Chondrocyte (in vitro differentiated cells): ENCODE results near the gene FBXL15. TPM values are rescaled to one million over a fixed set of nuclear protein-coding genes. Genes with fewer than 3 reads are reported as not detected.

Source experiments
- DNase-seq: peaks from one replicate; pipeline ENCODE4 v3.0.0; 2021; ENCODE audit warnings: mixed read lengths, low spot score
- H3K27ac Mint-ChIP-seq: one replicate; pipeline ENCODE4 v1.8.0; 2021; ENCODE audit warnings: mild to moderate bottlenecking, moderate library complexity, mixed read lengths; ENCODE audit not compliant: unreplicated experiment
- H3K27me3 Mint-ChIP-seq: 2 replicates; pipeline ENCODE4 v1.8.0; 2021; ENCODE audit warnings: low read depth, mixed read lengths
- H3K36me3 Mint-ChIP-seq: 2 replicates; pipeline ENCODE4 v1.8.0; 2021; ENCODE audit warnings: low read depth, mixed read lengths
- H3K4me1 Mint-ChIP-seq: 2 replicates; pipeline ENCODE4 v1.8.0; 2021; ENCODE audit warnings: low read depth, mild to moderate bottlenecking, mixed read lengths
- H3K4me3 Mint-ChIP-seq: one replicate; pipeline ENCODE4 v1.8.0; 2021; ENCODE audit warnings: mild to moderate bottlenecking, moderate library complexity, mixed read lengths; ENCODE audit not compliant: unreplicated experiment
- H3K9me3 Mint-ChIP-seq: 2 replicates; pipeline ENCODE4 v1.8.0; 2021; ENCODE audit warnings: low read depth, mixed read lengths
- CTCF ChIP-seq: fragments of 200-600 bp; sonication (generic); IDR thresholded peaks from 2 replicates; pipeline ENCODE4 v1.5.0; 2021; ENCODE audit warnings: antibody characterized with exemption, mild to moderate bottlenecking, moderate library complexity
- total RNA-seq: library from RNA; stranded (reverse); gene quantifications from 3 replicates; pipeline ENCODE4 v1.2.1, GENCODE V29; 2021

The FBXL15 gene
- total RNA-seq, 1 donor from 2014 or later, result 9.0 TPM

- no peaks in the 10 kb centered on the region for H3K27me3 Mint-ChIP-seq
- peaks cover 31% of the 10 kb centered on the region for H3K4me1 Mint-ChIP-seq
- H3K9me3 Mint-ChIP-seq, result no peaks in the 10 kb centered on the region
- H3K36me3 Mint-ChIP-seq, result peaks cover 8% of the 10 kb centered on the region
- H3K4me3 Mint-ChIP-seq, result no peak overlapping the region
- TF ChIP-seq CTCF, result no peak
- DNase-seq, result no peak
- peak overlapping the region; percentile 8 for H3K27ac Mint-ChIP-seq
Measured at GRCh38 chr10:102401735-102402511, 18.7 kb upstream of the FBXL15 start.

GRCh38 chr10:102402512-102402896 is 18.1 kb upstream of the FBXL15 start:
- DNase-seq, result no peak

GRCh38 chr10:102403115-102403514 is 17.5 kb upstream of the FBXL15 start:
- DNase-seq, result no peak
- no peak overlapping the region for H3K4me3 Mint-ChIP-seq
- H3K4me1 Mint-ChIP-seq, result peaks cover 27% of the 10 kb centered on the region
- no peaks in the 10 kb centered on the region for H3K9me3 Mint-ChIP-seq
- H3K36me3 Mint-ChIP-seq, result peaks cover 7% of the 10 kb centered on the region
- H3K27ac Mint-ChIP-seq, result no peak overlapping the region
- no peak for TF ChIP-seq CTCF
- H3K27me3 Mint-ChIP-seq, result no peaks in the 10 kb centered on the region

More at GRCh38 chr10:102402512-102402896, 18.1 kb upstream of the FBXL15 start:
- Mint-ChIP-seq H3K36me3 (peaks cover 8% of the 10 kb centered on the region), H3K4me3 (no peak overlapping the region), H3K4me1 (peaks cover 29% of the 10 kb centered on the region), H3K27me3 (no peaks in the 10 kb centered on the region), H3K27ac (no peak overlapping the region), H3K9me3 (no peaks in the 10 kb centered on the region)
- no peak for TF ChIP-seq CTCF

- Mint-ChIP-seq H3K9me3 (no peaks in the 10 kb centered on the region), H3K4me1 (peaks cover 26% of the 10 kb centered on the region), H3K27me3 (peaks cover 1% of the 10 kb centered on the region), H3K36me3 (peaks cover 5% of the 10 kb centered on the region), H3K27ac (no peak overlapping the region), H3K4me3 (no peak overlapping the region)
- DNase-seq, result no peak
- TF ChIP-seq CTCF, result no peak
Measured at GRCh38 chr10:102404361-102405107, 16.1 kb upstream of the FBXL15 start.

- Mint-ChIP-seq H3K27me3 (peaks cover 8% of the 10 kb centered on the region), H3K9me3 (no peaks in the 10 kb centered on the region), H3K4me3 (no peak overlapping the region), H3K27ac (no peak overlapping the region), H3K36me3 (peaks cover 5% of the 10 kb centered on the region), H3K4me1 (peaks cover 27% of the 10 kb centered on the region)
- no peak for DNase-seq
- TF ChIP-seq CTCF, result no peak
Measured at GRCh38 chr10:102405108-102405571, 15.5 kb upstream of the FBXL15 start.
